COR-L47 (cell line): ENCODE data around the gene BBX.

Source experiments
- DNase-seq: peaks from one replicate; lab custom pipeline; 2025; lab: John Stamatoyannopoulos, UW

BBX gene

DNA sequence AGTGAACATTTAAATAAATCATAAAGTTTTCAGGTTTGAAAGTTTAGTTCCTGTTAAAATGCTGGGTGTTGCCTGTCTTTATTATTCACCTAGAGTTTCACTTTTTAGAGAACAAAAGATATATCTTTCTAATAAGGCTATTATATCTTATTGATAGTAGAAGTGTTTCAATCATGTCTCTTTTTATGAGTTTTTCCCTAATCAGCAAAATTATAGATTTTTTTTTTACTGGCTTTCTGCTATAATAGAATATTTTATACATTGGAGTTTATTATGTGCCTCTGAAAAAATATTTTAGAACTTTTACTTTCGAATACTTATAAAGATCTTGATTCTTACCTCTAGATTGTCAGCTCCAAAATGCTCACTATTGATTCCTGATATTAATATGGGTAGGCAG is 131.5 kb downstream of the BBX start:
- no peak for DNase-seq

DNA sequence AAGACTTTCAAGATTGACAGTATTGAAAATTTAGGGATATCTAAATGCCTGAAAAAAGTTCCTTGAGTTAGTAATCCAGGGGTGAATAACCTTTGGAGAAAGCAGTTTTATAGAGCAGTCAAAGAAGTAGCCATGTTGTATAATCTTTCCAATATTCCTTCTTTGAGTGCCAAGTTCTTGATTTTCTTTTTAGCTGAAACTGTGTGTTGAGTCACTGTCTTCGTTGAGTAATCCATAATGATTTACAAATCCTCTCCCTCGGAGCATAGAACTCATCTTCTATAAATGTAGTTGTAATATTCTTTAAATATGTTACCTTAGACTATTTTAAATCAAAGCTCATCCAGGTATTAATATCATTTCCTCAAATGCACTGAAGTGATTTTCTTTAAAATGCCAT is 135.2 kb downstream of the BBX start:
- no peak for DNase-seq

- DNase-seq: peak; percentile 27
These were observed 137.7 kb downstream of the BBX start for GRCh38 chr3:107660306-107660976.

- DNase-seq: no peak
These were observed 138.8 kb downstream of the BBX start for GRCh38 chr3:107661447-107662123.

- DNase-seq: no peak
These were observed 139.4 kb downstream of the BBX start for GRCh38 chr3:107662124-107662507.

DNA sequence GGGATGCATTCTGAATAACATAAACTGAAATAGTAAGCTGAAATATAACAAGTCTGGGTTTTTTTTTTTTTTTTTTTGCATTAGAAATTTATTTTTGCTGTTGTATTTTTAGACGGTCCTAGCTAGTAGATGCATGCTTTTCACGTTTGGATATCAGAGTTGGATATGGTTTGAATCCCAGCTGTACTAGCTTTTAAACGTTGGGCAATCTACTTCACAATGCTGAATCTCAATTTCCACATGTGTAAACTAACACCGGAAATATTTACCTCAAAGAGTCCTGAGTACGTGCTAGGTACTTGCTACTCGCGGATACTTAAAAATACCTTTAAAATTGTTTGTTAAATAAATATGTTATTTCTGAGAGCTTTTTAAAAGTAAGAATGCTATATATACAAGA is 139.8 kb downstream of the BBX start:
- DNase-seq: no peak

- DNase-seq: no peak
These were observed 140.5 kb downstream of the BBX start for GRCh38 chr3:107663266-107663665.

- DNase-seq: no peak
These were observed 141.9 kb downstream of the BBX start for GRCh38 chr3:107664614-107665013.

DNA sequence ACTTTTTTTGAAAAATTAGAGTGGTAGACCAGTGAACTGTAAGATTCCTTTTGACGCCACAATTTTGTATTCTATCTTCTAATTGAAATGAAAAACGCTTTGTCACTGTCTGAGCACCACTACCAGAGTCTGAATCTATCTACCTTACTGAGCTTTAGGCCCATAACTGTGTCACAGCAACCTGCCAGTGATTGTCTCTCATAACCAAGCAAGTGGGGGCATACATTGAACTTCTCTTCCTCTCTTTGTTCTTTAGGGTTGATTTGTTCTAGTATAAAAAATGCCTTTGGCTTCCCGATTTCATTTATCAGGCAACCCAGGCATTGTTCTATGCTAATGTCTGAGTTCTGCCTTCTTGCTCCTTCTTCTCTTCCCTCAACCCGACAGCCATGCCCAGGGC is 142.6 kb downstream of the BBX start:
- no peak for DNase-seq

- no peak for DNase-seq
These were observed 144.1 kb downstream of the BBX start for GRCh38 chr3:107666853-107667252.

DNA sequence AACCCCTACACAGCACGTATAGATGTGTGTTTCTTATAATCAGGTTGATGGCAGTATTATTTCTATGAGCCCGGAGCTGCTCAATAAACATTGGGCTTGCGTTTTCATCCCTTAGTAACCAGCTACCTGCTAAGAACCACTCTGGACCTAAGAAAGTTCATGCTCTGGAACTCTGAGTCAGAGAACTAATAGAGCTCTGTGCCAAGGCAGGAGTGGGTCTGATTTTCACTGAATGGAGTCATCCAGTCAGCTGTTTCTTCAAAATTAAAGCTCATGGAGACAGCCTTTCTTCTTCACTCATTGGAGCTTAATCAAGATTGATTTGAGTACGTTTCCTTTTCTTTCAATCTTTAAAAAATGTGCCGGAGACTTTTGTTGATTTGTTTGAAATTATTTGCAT is 145.7 kb downstream of the BBX start:
- DNase-seq: no peak

GRCh38 chr3:107668963-107669362 is 146.2 kb downstream of the BBX start:
- no peak for DNase-seq

GRCh38 chr3:107669669-107670068 is 146.9 kb downstream of the BBX start:
- DNase-seq: no peak

DNA sequence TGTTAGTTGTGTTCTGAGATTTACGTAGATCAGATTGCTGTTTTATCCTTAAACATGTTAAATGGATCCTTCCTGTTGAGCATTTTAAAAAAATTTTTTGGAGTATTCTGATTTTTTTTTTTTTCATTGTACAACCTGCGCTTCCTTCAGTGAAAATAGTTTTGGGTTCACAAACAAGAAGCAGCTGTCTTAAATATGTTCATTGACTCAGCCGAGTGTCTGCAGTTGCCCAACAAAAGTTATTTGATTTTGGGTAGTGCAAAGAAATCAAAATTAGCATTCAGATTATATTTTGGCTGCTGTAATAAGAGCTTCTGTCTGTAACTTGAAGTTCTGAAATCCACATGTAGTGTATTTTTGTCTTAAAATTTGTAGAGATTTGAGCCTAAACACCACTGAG is 148.2 kb downstream of the BBX start:
- DNase-seq: no peak

- DNase-seq: no peak
These were observed 151.6 kb downstream of the BBX start for GRCh38 chr3:107674371-107674770.

- DNase-seq: no peak
These were observed 152.6 kb downstream of the BBX start for GRCh38 chr3:107675233-107675900.

DNA sequence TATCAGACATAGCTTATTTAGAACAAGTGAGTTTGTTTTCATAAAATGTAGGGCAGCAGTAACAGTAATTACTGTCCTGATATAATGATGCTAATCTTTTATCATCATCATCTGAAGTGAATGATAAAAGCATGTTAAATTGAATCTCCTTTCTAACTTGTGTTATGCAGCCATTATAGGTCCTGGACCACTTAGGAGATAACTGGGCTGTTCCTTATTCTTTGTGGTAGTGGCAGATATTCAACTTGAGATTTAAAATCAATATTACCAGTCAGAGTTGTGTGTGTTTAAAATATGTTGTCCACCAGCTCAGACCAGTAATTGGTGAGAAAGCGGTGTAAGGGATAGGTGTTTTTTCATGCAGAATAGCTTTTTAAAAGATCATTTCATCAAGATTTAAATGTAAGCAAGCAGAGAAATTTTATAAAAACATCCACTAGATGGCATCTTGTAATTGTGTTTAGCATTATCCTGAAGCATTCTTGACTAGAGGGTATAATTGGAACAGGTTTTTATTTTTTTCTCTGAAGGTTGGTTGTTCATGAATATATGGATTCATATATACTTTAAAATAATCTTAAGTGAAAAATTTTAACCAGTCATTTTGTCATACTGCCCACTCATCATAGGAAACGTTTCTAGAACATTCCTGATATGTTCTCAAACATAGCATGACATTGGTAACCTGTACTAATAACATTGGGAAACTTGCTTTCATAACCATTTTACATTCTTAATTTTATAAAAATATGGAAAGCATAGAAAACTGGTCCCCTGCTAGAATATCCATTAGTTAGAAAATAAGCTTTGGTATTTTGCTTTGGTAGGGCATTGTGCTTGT is 153.9 kb downstream of the BBX start:
- peak; percentile 50 for DNase-seq

GRCh38 chr3:107679921-107680320 is 157.2 kb downstream of the BBX start:
- DNase-seq: no peak

DNA sequence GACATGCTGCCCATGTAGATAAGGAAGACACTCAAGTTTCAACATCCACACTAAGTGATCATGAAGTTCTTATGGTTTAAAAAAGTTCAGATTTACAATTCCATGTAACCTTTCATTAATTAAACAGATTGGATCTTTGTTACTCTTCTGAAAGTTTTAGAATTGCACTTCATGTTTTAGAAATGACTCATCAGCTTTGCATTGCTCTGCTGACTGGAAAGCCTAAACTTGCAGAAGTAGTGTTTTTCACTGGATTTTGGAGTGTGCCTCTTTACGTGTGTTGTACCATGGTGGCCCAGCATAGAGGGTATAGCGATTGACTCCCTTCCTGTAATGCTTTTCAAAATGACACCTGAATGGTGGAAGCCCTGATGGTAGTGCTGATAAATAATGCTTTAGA is 157.9 kb downstream of the BBX start:
- DNase-seq: no peak

DNA sequence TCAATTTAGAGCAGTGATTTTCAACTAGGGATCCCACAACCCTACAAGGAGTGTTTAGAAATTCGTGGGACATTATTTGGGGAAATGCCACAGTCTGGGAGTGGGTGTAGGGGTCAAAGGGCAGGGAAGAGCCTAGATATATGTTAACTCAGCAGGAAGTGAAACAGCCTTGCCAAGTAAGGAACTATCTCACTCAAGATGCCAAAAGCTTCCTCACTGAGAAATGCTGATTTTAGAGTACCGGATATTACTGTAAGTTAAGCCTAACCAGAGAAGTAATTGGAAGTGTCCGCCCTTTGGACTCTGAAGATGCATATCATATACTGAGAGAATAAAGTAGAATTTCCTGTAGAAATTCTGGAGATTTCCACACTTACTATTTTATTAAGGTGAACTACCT is 158.6 kb downstream of the BBX start:
- no peak for DNase-seq

DNA sequence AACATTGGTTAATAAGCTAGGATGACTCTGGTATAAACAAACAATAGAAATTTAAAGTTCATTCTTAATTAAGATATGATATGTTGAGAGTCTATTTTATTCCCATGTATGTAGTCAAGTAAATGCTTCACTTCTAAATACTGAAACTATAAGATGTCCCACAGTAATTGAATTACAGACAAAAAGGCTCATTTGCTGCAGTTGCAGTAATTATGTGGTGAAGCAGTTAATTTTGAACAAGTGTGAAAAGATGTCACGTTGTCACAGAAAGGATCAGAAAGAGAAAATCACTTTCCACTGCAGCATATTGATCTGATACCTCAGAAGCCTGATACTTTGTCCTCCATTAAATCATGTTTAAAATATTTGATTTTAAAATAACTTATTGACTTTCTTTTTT is 159.8 kb downstream of the BBX start:
- no peak for DNase-seq

GRCh38 chr3:107683447-107683846 is 160.7 kb downstream of the BBX start:
- DNase-seq: no peak
